ENCODE measurements around the gene OLIG1.

GRCh38 chr21:33075128-33075527 lies 5.2 kb downstream of the OLIG1 start:
- TF ChIP-seq GATA2 (IDR thresholded peaks at IDR 0.05; ENCODE audit: low read depth, low read length) (no peak), GATA3 (IDR thresholded peaks at IDR 0.05; ENCODE audit: low read depth, low read length) (no peak)

All from SH-SY5Y (cell line).